NOMO-1 (cell line): ENCODE results near the gene FBLN2.

ENCODE experiments used
- DNase-seq, 2 experiments: peaks; one replicate each; lab custom pipeline; 2025; ENCODE audit not compliant: unreplicated experiment in 2 of 2; lab: John Stamatoyannopoulos, UW

FBLN2 gene

GRCh38 chr3:13656584-13657301, 107.8 kb downstream of the FBLN2 start:
- no peak for DNase-seq

- DNase-seq, result peak; percentile 23 to 39
These were observed 108.9 kb downstream of the FBLN2 start for GRCh38 chr3:13657660-13658435.

- no peak for DNase-seq
These were observed 109.8 kb downstream of the FBLN2 start for GRCh38 chr3:13658681-13659080.

- no peak for DNase-seq
These were observed 110.5 kb downstream of the FBLN2 start for GRCh38 chr3:13659221-13659969.

- no peak for DNase-seq
These were observed 111.3 kb downstream of the FBLN2 start for GRCh38 chr3:13660042-13660874.

- DNase-seq, result no peak
These were observed 112.2 kb downstream of the FBLN2 start for GRCh38 chr3:13661121-13661520.

GRCh38 chr3:13662238-13662847, 113.4 kb downstream of the FBLN2 start:
- no peak for DNase-seq

GRCh38 chr3:13663781-13664535, 115.0 kb downstream of the FBLN2 start:
- DNase-seq, result no peak

- no peak for DNase-seq
These were observed 116.8 kb downstream of the FBLN2 start for GRCh38 chr3:13665582-13666226.

- no peak for DNase-seq
These were observed 117.3 kb downstream of the FBLN2 start for GRCh38 chr3:13666227-13666619.

- no peak for DNase-seq
These were observed 118.1 kb downstream of the FBLN2 start for GRCh38 chr3:13666781-13667709.

GRCh38 chr3:13668136-13668535, 119.2 kb downstream of the FBLN2 start:
- no peak for DNase-seq

- no peak for DNase-seq
These were observed 120.5 kb downstream of the FBLN2 start for GRCh38 chr3:13669457-13669856.

- DNase-seq, result no peak
These were observed 121.4 kb downstream of the FBLN2 start for GRCh38 chr3:13670292-13670691.

- DNase-seq, result no peak
These were observed 122.7 kb downstream of the FBLN2 start for GRCh38 chr3:13671482-13672233.

- DNase-seq, result no peak
These were observed 124.3 kb downstream of the FBLN2 start for GRCh38 chr3:13673207-13673606.

- no peak for DNase-seq
These were observed 125.7 kb downstream of the FBLN2 start for GRCh38 chr3:13674538-13675185.
